GM12872 (cell line): Measurements from ENCODE around the gene PHTF2.

Experiments used
- CTCF ChIP-seq: IDR thresholded peaks from 3 replicates; pipeline ENCODE4 v1.5.1; 2011; ENCODE audit warnings: low read depth, mild to moderate bottlenecking, low read length, moderate library complexity; ENCODE audit not compliant: insufficient read depth

The PHTF2 gene

GRCh38 chr7:77783545-77783944 is 15.0 kb upstream of the PHTF2 start:
- no peak for TF ChIP-seq CTCF

GRCh38 chr7:77786018-77786417 is 12.6 kb upstream of the PHTF2 start:
- no peak for TF ChIP-seq CTCF

- no peak for TF ChIP-seq CTCF
Measured at GRCh38 chr7:77786741-77787140, 11.8 kb upstream of the PHTF2 start.

- TF ChIP-seq CTCF, result no peak
Measured at GRCh38 chr7:77788327-77788902, 10.2 kb upstream of the PHTF2 start.

GRCh38 chr7:77791336-77791735 is 7.2 kb upstream of the PHTF2 start:
- no peak for TF ChIP-seq CTCF

GRCh38 chr7:77791956-77792355 is 6.6 kb upstream of the PHTF2 start:
- no peak for TF ChIP-seq CTCF

- no peak for TF ChIP-seq CTCF
Measured at GRCh38 chr7:77794000-77794399, 4.6 kb upstream of the PHTF2 start.
